Mucosa of rectum (tissue), 2 donors: Measurements from ENCODE around the gene PLXNA4.

Source experiments
- H3K27ac ChIP-seq, 2 donors: one replicate each; pipeline ENCODE4 v1.7.0; 2013; ENCODE audit warnings: inconsistent platforms in 2 of 2, low read depth in 2 of 2, low read length in 2 of 2
- H3K27me3 ChIP-seq, 2 donors: one replicate each; pipeline ENCODE4 v1.7.0; 2013; ENCODE audit warnings: low read length in 2 of 2; ENCODE audit not compliant: control insufficient read depth in 2 of 2, insufficient read depth in 2 of 2
- H3K36me3 ChIP-seq, 2 donors: one replicate each; pipeline ENCODE4 v1.7.0; 2013; ENCODE audit warnings: low read length in 2 of 2; ENCODE audit not compliant: control insufficient read depth in 2 of 2, insufficient read depth in 2 of 2
- H3K4me1 ChIP-seq, 2 donors: one replicate each; pipeline ENCODE4 v1.7.0; 2013; ENCODE audit warnings: low read length in 2 of 2, mild to moderate bottlenecking in 1 of 2; ENCODE audit not compliant: control insufficient read depth in 2 of 2, insufficient read depth in 2 of 2
- H3K4me3 ChIP-seq, 2 donors: one replicate each; pipeline ENCODE4 v1.7.0; 2013; ENCODE audit warnings: low read length in 2 of 2
- H3K9ac ChIP-seq, 2 donors: one replicate each; pipeline ENCODE4 v1.7.0; 2013; ENCODE audit warnings: low read length in 2 of 2, low read depth in 1 of 2, mild to moderate bottlenecking in 1 of 2
- H3K9me3 ChIP-seq, 2 donors: one replicate each; pipeline ENCODE4 v1.7.0; 2013; ENCODE audit warnings: low read length in 2 of 2; ENCODE audit not compliant: control insufficient read depth in 2 of 2
- donor health status: healthy.
- donor health status: Normal muscosa, but diverticular disease.

PLXNA4 gene

GRCh38 chr7:132118641-132119040, 457.6 kb downstream of the PLXNA4 start:
- no peaks in the 10 kb centered on the region for H3K4me1 ChIP-seq

GRCh38 chr7:132117636-132118035, 458.6 kb downstream of the PLXNA4 start:
- Histone ChIP-seq H3K9me3 (no peaks in the 10 kb centered on the region), H3K9ac (no peak overlapping the region), H3K27ac (no peak overlapping the region), H3K4me3 (no peak overlapping the region), H3K4me1 (no peaks in the 10 kb centered on the region), H3K27me3 (no peaks in the 10 kb centered on the region), H3K36me3 (no peaks in the 10 kb centered on the region)

More at GRCh38 chr7:132118641-132119040, 457.6 kb downstream of the PLXNA4 start:
- Histone ChIP-seq H3K36me3 (no peaks in the 10 kb centered on the region), H3K27ac (no peak overlapping the region), H3K4me3 (no peak overlapping the region), H3K27me3 (no peaks in the 10 kb centered on the region), H3K9me3 (no peaks in the 10 kb centered on the region), H3K9ac (no peak overlapping the region)

GRCh38 chr7:132117181-132117580, 459.1 kb downstream of the PLXNA4 start:
- no peaks in the 10 kb centered on the region for H3K4me1 ChIP-seq
- H3K9me3 ChIP-seq: no peaks in the 10 kb centered on the region
- no peaks in the 10 kb centered on the region for H3K27me3 ChIP-seq
- H3K9ac ChIP-seq: no peak overlapping the region
- H3K27ac ChIP-seq: no peak overlapping the region
- H3K36me3 ChIP-seq: no peaks in the 10 kb centered on the region
- H3K4me3 ChIP-seq: no peak overlapping the region

- no peaks in the 10 kb centered on the region for H3K9me3 ChIP-seq
- H3K4me3 ChIP-seq: no peak overlapping the region
- H3K27me3 ChIP-seq: no peaks in the 10 kb centered on the region
- H3K4me1 ChIP-seq: no peaks in the 10 kb centered on the region
- no peaks in the 10 kb centered on the region for H3K36me3 ChIP-seq
- H3K9ac ChIP-seq: no peak overlapping the region
- no peak overlapping the region for H3K27ac ChIP-seq
Measured at GRCh38 chr7:132116369-132116768, 459.9 kb downstream of the PLXNA4 start.

GRCh38 chr7:132115758-132116157, 460.5 kb downstream of the PLXNA4 start:
- no peak overlapping the region for H3K4me3 ChIP-seq
- H3K4me1 ChIP-seq: no peaks in the 10 kb centered on the region
- no peaks in the 10 kb centered on the region for H3K36me3 ChIP-seq
- no peaks in the 10 kb centered on the region for H3K9me3 ChIP-seq
- H3K9ac ChIP-seq: no peak overlapping the region
- no peaks in the 10 kb centered on the region for H3K27me3 ChIP-seq
- H3K27ac ChIP-seq: no peak overlapping the region

GRCh38 chr7:132115028-132115427, 461.2 kb downstream of the PLXNA4 start:
- Histone ChIP-seq H3K9ac (no peak overlapping the region), H3K4me1 (no peaks in the 10 kb centered on the region), H3K4me3 (no peak overlapping the region), H3K9me3 (no peaks in the 10 kb centered on the region), H3K27me3 (no peaks in the 10 kb centered on the region), H3K27ac (no peak overlapping the region), H3K36me3 (no peaks in the 10 kb centered on the region)

GRCh38 chr7:132114411-132114810, 461.9 kb downstream of the PLXNA4 start:
- H3K4me1 ChIP-seq: no peaks in the 10 kb centered on the region
- H3K27ac ChIP-seq: no peak overlapping the region
- no peaks in the 10 kb centered on the region for H3K9me3 ChIP-seq
- no peak overlapping the region for H3K4me3 ChIP-seq
- no peak overlapping the region for H3K9ac ChIP-seq
- no peaks in the 10 kb centered on the region for H3K27me3 ChIP-seq
- no peaks in the 10 kb centered on the region for H3K36me3 ChIP-seq

- Histone ChIP-seq H3K4me3 (no peak overlapping the region), H3K9ac (no peak overlapping the region), H3K9me3 (no peaks in the 10 kb centered on the region), H3K27me3 (no peaks in the 10 kb centered on the region), H3K4me1 (no peaks in the 10 kb centered on the region), H3K36me3 (no peaks in the 10 kb centered on the region), H3K27ac (no peak overlapping the region)
Measured at GRCh38 chr7:132113536-132114371, 462.5 kb downstream of the PLXNA4 start.

GRCh38 chr7:132112657-132113056, 463.6 kb downstream of the PLXNA4 start:
- Histone ChIP-seq H3K9ac (no peak overlapping the region), H3K27me3 (no peaks in the 10 kb centered on the region), H3K36me3 (no peaks in the 10 kb centered on the region), H3K27ac (no peak overlapping the region), H3K9me3 (no peaks in the 10 kb centered on the region), H3K4me1 (no peaks in the 10 kb centered on the region), H3K4me3 (no peak overlapping the region)

GRCh38 chr7:132112106-132112505, 464.2 kb downstream of the PLXNA4 start:
- no peaks in the 10 kb centered on the region for H3K36me3 ChIP-seq
- no peak overlapping the region for H3K9ac ChIP-seq
- no peaks in the 10 kb centered on the region for H3K9me3 ChIP-seq
- no peaks in the 10 kb centered on the region for H3K4me1 ChIP-seq
- H3K27ac ChIP-seq: no peak overlapping the region
- no peaks in the 10 kb centered on the region for H3K27me3 ChIP-seq
- H3K4me3 ChIP-seq: no peak overlapping the region
